ENCODE results near the gene NAT16. TPM values are rescaled to one million over a fixed set of nuclear protein-coding genes. Genes with fewer than 3 reads are reported as not detected.
A peak's percentile ranks its signal among the peaks of the same experiment; 100 is the strongest.

Gene NAT16
- total and polyA plus RNA-seq, 9 of the 15 experiments (the other 6 are each of a cell fraction or from before 2014, with no cell fraction given) = 0.04 TPM; not detected in 8

DNA sequence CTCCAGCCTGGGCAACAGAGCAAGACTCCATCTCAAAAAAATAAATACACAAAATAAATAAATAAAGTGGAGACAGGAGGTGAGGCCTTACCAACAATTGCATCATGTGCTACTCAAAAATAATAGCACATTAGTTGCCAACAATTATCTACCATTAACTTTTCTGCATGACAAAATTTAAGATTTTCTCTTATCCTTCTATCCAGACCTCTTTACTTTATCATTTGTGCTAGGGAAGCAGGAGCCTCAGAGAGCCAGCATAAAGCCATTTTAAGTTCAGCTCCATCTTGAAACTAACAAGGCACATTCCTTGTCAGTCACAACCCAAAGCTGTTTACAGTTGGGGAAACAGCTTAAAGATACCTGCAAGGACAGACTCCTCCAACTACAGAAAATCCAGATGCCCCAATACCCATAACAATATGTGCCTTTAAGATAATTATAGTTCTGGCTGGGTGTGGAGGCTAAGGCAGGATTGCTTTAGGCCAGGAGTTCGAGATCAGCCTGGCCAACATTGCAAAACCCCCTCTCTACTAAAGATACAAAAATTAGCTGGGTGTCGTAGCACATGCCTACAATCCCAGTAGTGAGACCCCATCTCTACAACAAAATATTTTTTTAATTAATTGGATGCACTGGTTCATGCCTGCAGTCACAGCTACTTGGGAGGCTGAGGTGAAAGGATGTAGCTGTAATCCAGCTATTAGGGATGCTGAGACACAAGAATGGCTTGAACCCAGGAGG is 28.0 kb downstream of the NAT16 start (continued):
- peak; percentile 86; the same call in 1 of the 2 replicates for TF ChIP-seq KLF6 (CRISPR knock-in tag; IDR thresholded peaks at IDR 0.05; ENCODE audit: borderline replicate concordance)
- no peak for TF ChIP-seq ZNF224 (CRISPR knock-in tag; IDR thresholded peaks at IDR 0.05)
- peak; percentile 85; the same call in 1 of the 2 replicates for TF ChIP-seq ZNF584 (CRISPR knock-in tag; IDR thresholded peaks at IDR 0.05; ENCODE audit: low read depth)
- peak; percentile 51; the same call in 1 of the 2 replicates for TF ChIP-seq SMAD4 (CRISPR knock-in tag; conservative IDR thresholded peaks at IDR 0.05)
- peak; percentile 73 for TF ChIP-seq PYGO2 (tag; IDR thresholded peaks at IDR 0.05)
- peak; percentile 21; the same call in 1 of the 2 replicates for TF ChIP-seq ZKSCAN8 (CRISPR knock-in tag; IDR thresholded peaks at IDR 0.05)
- TF ChIP-seq, protein P1, sequence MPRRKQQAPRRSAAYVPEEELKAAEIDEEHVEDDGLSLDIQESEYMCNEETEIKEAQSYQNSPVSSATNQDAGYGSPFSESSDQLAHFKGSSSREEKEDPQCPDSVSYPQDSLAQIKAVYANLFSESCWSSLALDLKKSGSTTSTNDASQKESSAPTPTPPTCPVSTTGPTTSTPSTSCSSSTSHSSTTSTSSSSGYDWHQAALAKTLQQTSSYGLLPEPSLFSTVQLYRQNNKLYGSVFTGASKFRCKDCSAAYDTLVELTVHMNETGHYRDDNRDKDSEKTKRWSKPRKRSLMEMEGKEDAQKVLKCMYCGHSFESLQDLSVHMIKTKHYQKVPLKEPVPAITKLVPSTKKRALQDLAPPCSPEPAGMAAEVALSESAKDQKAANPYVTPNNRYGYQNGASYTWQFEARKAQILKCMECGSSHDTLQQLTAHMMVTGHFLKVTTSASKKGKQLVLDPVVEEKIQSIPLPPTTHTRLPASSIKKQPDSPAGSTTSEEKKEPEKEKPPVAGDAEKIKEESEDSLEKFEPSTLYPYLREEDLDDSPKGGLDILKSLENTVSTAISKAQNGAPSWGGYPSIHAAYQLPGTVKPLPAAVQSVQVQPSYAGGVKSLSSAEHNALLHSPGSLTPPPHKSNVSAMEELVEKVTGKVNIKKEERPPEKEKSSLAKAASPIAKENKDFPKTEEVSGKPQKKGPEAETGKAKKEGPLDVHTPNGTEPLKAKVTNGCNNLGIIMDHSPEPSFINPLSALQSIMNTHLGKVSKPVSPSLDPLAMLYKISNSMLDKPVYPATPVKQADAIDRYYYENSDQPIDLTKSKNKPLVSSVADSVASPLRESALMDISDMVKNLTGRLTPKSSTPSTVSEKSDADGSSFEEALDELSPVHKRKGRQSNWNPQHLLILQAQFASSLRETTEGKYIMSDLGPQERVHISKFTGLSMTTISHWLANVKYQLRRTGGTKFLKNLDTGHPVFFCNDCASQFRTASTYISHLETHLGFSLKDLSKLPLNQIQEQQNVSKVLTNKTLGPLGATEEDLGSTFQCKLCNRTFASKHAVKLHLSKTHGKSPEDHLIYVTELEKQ (CRISPR knock-in tag; IDR thresholded peaks at IDR 0.05) = peak; percentile 57; the same call in 1 of the 2 replicates
- 0 out of 2 replicates have a peak, but pooled peaks have one; percentile 45 for TF ChIP-seq HDAC8 (tag; IDR thresholded peaks at IDR 0.05)
